NCI-H1092 treated with DMSO at 0.1 percent for 48 hours (cell line): ENCODE results near the gene C2CD2.

ENCODE experiments used
- DNase-seq: peaks from one replicate; lab custom pipeline; 2025; lab: John Stamatoyannopoulos, UW

The C2CD2 gene

GRCh38 chr21:41845310-41846032 lies 108.3 kb downstream of the C2CD2 start:
- DNase-seq, result no peak

GRCh38 chr21:41843584-41843983 lies 110.2 kb downstream of the C2CD2 start:
- no peak for DNase-seq

DNA sequence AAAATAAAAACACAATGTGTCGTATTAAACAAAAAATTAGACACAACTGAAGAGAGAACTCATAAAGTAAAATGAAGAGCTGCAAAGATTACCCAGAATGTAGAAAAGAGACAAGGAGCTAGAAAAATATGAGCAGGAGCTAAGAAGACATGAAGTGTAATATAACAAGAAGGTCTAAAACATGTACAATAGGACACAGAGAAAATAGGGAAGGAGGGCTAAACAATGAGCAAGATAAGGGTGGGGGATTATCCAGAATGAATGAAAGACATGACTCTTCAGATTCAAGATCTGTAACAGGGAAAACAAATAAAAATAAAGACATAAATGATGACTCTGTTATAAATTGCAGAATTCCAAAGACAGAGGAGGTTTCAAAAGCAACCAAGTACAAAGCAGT lies 112.9 kb downstream of the C2CD2 start:
- DNase-seq, result no peak

GRCh38 chr21:41839387-41840000 lies 114.3 kb downstream of the C2CD2 start:
- no peak for DNase-seq

DNA sequence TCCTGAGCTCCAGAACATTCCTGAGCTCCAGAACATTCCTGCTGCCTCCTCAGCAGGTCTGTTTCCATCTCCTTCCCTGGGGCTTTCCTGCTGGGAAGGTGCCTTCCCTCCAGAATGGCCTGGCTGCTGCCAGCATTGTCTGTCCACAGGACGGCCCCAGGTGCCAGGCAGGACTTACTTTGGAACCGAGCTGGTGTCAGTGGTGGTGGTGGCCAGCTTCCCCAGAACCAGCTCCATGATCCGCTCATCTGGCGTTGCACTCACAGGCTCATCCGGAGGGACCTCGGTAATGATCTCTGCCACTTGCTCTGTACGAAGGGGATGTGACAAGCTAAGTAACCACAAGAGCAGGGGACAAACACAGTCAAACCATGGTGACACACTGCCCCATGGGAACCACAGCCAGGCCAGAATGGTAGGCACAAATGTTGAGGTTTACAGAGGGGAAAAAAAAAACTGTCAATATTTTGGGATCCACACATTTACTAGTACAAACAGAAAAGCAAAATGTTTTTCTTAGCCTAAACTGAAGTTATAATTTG lies 116.0 kb downstream of the C2CD2 start:
- no peak for DNase-seq

- no peak for DNase-seq
Observed at GRCh38 chr21:41836166-41837015, 117.4 kb downstream of the C2CD2 start.

- no peak for DNase-seq
Observed at GRCh38 chr21:41835711-41836154, 118.1 kb downstream of the C2CD2 start.
